HG03378 (cell line): ENCODE measurements around the gene SLC12A8.

ENCODE experiments used
- ATAC-seq: cut with Tn5 transposase; IDR thresholded peaks from one replicate; pipeline ENCODE4 v1.9.1; 2021; ENCODE audit warnings: mild to moderate bottlenecking, moderate library complexity; ENCODE audit not compliant: unreplicated experiment

SLC12A8 gene

GRCh38 chr3:125140818-125141595 is 71.5 kb downstream of the SLC12A8 start:
- ATAC-seq = peak; percentile 18

GRCh38 chr3:125140011-125140817 is 72.3 kb downstream of the SLC12A8 start:
- no peak for ATAC-seq

- ATAC-seq = no peak
Measured at GRCh38 chr3:125139386-125139785, 73.2 kb downstream of the SLC12A8 start.

GRCh38 chr3:125137358-125138033 is 75.1 kb downstream of the SLC12A8 start:
- no peak for ATAC-seq

GRCh38 chr3:125136966-125137357 is 75.6 kb downstream of the SLC12A8 start:
- no peak for ATAC-seq

- ATAC-seq = no peak
Measured at GRCh38 chr3:125136515-125136914, 76.0 kb downstream of the SLC12A8 start.

- no peak for ATAC-seq
Measured at GRCh38 chr3:125134952-125135351, 77.6 kb downstream of the SLC12A8 start.

GRCh38 chr3:125132815-125133214 is 79.7 kb downstream of the SLC12A8 start:
- ATAC-seq = no peak

GRCh38 chr3:125129512-125129997 is 83.0 kb downstream of the SLC12A8 start:
- no peak for ATAC-seq

GRCh38 chr3:125128861-125129501 is 83.6 kb downstream of the SLC12A8 start:
- no peak for ATAC-seq

- ATAC-seq = no peak
Measured at GRCh38 chr3:125126323-125126722, 86.2 kb downstream of the SLC12A8 start.

- ATAC-seq = no peak
Measured at GRCh38 chr3:125125821-125126245, 86.7 kb downstream of the SLC12A8 start.

- ATAC-seq = no peak
Measured at GRCh38 chr3:125123451-125124305, 88.9 kb downstream of the SLC12A8 start.

GRCh38 chr3:125121246-125122010 is 91.1 kb downstream of the SLC12A8 start:
- no peak for ATAC-seq

GRCh38 chr3:125120379-125121122 is 92.0 kb downstream of the SLC12A8 start:
- no peak for ATAC-seq

- ATAC-seq = peak; percentile 76
Measured at GRCh38 chr3:125119752-125120378, 92.7 kb downstream of the SLC12A8 start.

- no peak for ATAC-seq
Measured at GRCh38 chr3:125118600-125118999, 93.9 kb downstream of the SLC12A8 start.

GRCh38 chr3:125117631-125118191 is 94.8 kb downstream of the SLC12A8 start:
- ATAC-seq = no peak
